Keratinocyte (primary cell): Measurements from ENCODE around the gene ARNT2. TPM values are rescaled to one million over a fixed set of nuclear protein-coding genes. Genes with fewer than 3 reads are reported as not detected.

ENCODE experiments used
- DNase-seq: peaks from one replicate; pipeline ENCODE4 v3.0.0-alpha.2; 2011; ENCODE audit warnings: low read depth, missing footprints, low spot score
- FAIRE-seq: peaks from 2 replicates; lab custom pipeline; 2011; peaks lifted over from hg19 to GRCh38; lab: Jason Lieb, UNC
- H2AFZ ChIP-seq: 2 replicates; pipeline ENCODE4 v1.6.0; 2012; ENCODE audit warnings: low read length, control low read depth, inconsistent platforms; ENCODE audit not compliant: control insufficient read depth
- H3K27ac ChIP-seq: 2 replicates; pipeline ENCODE4 v1.5.1; 2011; ENCODE audit warnings: low read length; ENCODE audit not compliant: control insufficient read depth, insufficient read depth
- H3K27me3 ChIP-seq: 3 replicates; pipeline ENCODE4 v1.6.0; 2011; ENCODE audit warnings: low read length; ENCODE audit not compliant: control insufficient read depth, insufficient read depth; ENCODE audit errors: extremely low read depth
- H3K36me3 ChIP-seq, 2 experiments: 2 replicates in 1 of 2; 3 replicates in 1 of 2; pipeline ENCODE4 v1.5.1; 2011; ENCODE audit warnings: low read length in 2 of 2, mild to moderate bottlenecking in 1 of 2; ENCODE audit not compliant: control insufficient read depth in 2 of 2, insufficient read depth in 2 of 2; ENCODE audit errors: extremely low read depth in 1 of 2
- H3K4me1 ChIP-seq: 3 replicates; pipeline ENCODE4 v1.5.1; 2011; ENCODE audit warnings: low read length; ENCODE audit not compliant: control insufficient read depth, insufficient read depth; ENCODE audit errors: extremely low read depth
- H3K4me2 ChIP-seq: 3 replicates; pipeline ENCODE4 v1.6.0; 2011; ENCODE audit warnings: low read depth, low read length; ENCODE audit not compliant: control insufficient read depth, insufficient read depth; ENCODE audit errors: extremely low read depth
- H3K4me3 ChIP-seq, 3 experiments: fragments of 200-600 bp in 1 of 3; sonication (generic) in 1 of 3; 2 replicates in 2 of 3; 3 replicates in 1 of 3; pipeline ENCODE4 v1.5.1; 2011 to 2016; ENCODE audit warnings: low read length in 3 of 3, mild to moderate bottlenecking in 3 of 3, control low read depth in 2 of 3, inconsistent platforms in 1 of 3, low read depth in 1 of 3, mixed read lengths in 1 of 3, mixed run types in 1 of 3, moderate library complexity in 1 of 3; ENCODE audit not compliant: control insufficient read depth in 2 of 3, insufficient read depth in 2 of 3; ENCODE audit errors: extremely low read depth in 1 of 3
- H3K79me2 ChIP-seq: 2 replicates; pipeline ENCODE4 v1.6.0; 2012; ENCODE audit warnings: low read length; ENCODE audit not compliant: control insufficient read depth, insufficient read depth
- H3K9ac ChIP-seq: 3 replicates; pipeline ENCODE4 v1.6.0; 2011; ENCODE audit warnings: low read length; ENCODE audit not compliant: control insufficient read depth, insufficient read depth; ENCODE audit errors: extremely low read depth
- H3K9me1 ChIP-seq: 3 replicates; pipeline ENCODE4 v1.6.0; 2011; ENCODE audit warnings: low read length; ENCODE audit not compliant: control insufficient read depth, insufficient read depth; ENCODE audit errors: extremely low read depth
- H3K9me3 ChIP-seq: 2 replicates; pipeline ENCODE4 v1.5.1; 2012; ENCODE audit warnings: low read depth, low read length; ENCODE audit not compliant: control insufficient read depth
- H4K20me1 ChIP-seq: 3 replicates; pipeline ENCODE4 v1.6.0; 2011; ENCODE audit warnings: low read length; ENCODE audit not compliant: control insufficient read depth, insufficient read depth; ENCODE audit errors: extremely low read depth
- EZH2 ChIP-seq: IDR thresholded peaks from one replicate; pipeline ENCODE4 v1.6.1; 2012; ENCODE audit warnings: inconsistent platforms, mild to moderate bottlenecking, low read length, moderate library complexity
- dilution Hi-C: fragments of 300-500 bp; cut with MboI; formaldehyde crosslinking; loops from one replicate; pipeline ENCODE4 v1.7.0; 2020; ENCODE audit warnings: low sequenced_read_pairs; ENCODE audit not compliant: extremely low pct_ligation_motif_present
- polyA plus RNA-seq, 5 experiments: library from polyadenylated mRNA; depleted of rRNA in 3 of 5; stranded (reverse) in 3 of 5; stranded (forward) in 1 of 5; unstranded in 1 of 5; fragments of >200 nt; gene quantifications; 1 replicate in 1 of 5; 2 replicates in 3 of 5; 3 replicates in 1 of 5; pipeline versions ENCODE4 v1.2.1 to v1.2.3, GENCODE V29; 2011 to 2012; ENCODE audit warnings: missing spikeins in 2 of 5, low read depth in 1 of 5, low replicate concordance in 1 of 5
- TF ChIP-seq, protein P1 (sequence below), 3 experiments: IDR thresholded peaks in 1 of 3; conservative IDR thresholded peaks in 1 of 3; optimal IDR thresholded peaks in 1 of 3; 2 replicates in 2 of 3; 3 replicates in 1 of 3; pipeline versions ENCODE3 to v1.5.1; 2011; ENCODE audit warnings: low read length in 3 of 3, mild to moderate bottlenecking in 3 of 3, moderate library complexity in 2 of 3, control low read depth in 1 of 3, inconsistent platforms in 1 of 3; ENCODE audit not compliant: insufficient read depth in 2 of 3; ENCODE audit errors: extremely low read depth in 1 of 3

Gene ARNT2
- polyA plus RNA-seq, 1 donor (not counting 4 experiments of a cell fraction or from before 2014, with no cell fraction given): 0.16 TPM

DNA sequence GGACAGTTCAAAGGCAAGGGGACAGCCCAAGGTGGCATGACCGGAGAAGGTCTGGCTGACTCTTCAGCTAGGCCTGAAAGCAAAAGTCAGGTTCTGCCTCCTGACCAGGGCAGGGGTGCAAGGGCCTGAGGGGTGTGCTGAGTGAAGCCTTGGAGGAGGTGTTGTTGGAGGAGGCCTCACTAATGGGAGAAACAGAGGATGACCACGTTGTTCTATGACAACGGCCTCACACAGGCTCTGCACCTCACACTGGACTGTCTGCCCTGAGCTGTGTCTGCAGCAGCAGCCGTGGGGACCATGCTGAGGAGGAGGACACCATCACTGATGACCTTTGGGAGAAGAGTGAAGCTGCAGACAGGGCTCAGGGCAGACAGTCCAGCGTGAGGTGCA lies 174.0 kb downstream of the ARNT2 start:
- Histone ChIP-seq H3K9me3 (no peaks in the 10 kb centered on the region), H3K79me2 (no peaks in the 10 kb centered on the region), H3K27me3 (no peaks in the 10 kb centered on the region), H3K27ac (no peak overlapping the region), H3K36me3 (no peaks in the 10 kb centered on the region), H3K4me3 (no peak overlapping the region), H3K9ac (no peak overlapping the region), H3K4me1 (peaks cover 38% of the 10 kb centered on the region), H3K9me1 (no peaks in the 10 kb centered on the region), H3K4me2 (no peak overlapping the region), H2AFZ (no peak overlapping the region), H4K20me1 (no peaks in the 10 kb centered on the region)
- DNase-seq (no peak), FAIRE-seq (no peak)
- dilution Hi-C loops: loop anchor here (25.0 kb wide), 1 partner anchor 109 kb away; the partner anchor contains the start of gene ABHD17C
- TF ChIP-seq, protein P1, sequence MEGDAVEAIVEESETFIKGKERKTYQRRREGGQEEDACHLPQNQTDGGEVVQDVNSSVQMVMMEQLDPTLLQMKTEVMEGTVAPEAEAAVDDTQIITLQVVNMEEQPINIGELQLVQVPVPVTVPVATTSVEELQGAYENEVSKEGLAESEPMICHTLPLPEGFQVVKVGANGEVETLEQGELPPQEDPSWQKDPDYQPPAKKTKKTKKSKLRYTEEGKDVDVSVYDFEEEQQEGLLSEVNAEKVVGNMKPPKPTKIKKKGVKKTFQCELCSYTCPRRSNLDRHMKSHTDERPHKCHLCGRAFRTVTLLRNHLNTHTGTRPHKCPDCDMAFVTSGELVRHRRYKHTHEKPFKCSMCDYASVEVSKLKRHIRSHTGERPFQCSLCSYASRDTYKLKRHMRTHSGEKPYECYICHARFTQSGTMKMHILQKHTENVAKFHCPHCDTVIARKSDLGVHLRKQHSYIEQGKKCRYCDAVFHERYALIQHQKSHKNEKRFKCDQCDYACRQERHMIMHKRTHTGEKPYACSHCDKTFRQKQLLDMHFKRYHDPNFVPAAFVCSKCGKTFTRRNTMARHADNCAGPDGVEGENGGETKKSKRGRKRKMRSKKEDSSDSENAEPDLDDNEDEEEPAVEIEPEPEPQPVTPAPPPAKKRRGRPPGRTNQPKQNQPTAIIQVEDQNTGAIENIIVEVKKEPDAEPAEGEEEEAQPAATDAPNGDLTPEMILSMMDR (optimal IDR thresholded peaks at IDR 0.05 in 1 of 3, IDR thresholded peaks at IDR 0.05 in 1 of 3, conservative IDR thresholded peaks at IDR 0.05 in 1 of 3; ENCODE audit: extremely low read depth in 1 of 3, insufficient read depth in 2 of 3, low read length in 3 of 3): no peak
- no peak for TF ChIP-seq EZH2

DNA sequence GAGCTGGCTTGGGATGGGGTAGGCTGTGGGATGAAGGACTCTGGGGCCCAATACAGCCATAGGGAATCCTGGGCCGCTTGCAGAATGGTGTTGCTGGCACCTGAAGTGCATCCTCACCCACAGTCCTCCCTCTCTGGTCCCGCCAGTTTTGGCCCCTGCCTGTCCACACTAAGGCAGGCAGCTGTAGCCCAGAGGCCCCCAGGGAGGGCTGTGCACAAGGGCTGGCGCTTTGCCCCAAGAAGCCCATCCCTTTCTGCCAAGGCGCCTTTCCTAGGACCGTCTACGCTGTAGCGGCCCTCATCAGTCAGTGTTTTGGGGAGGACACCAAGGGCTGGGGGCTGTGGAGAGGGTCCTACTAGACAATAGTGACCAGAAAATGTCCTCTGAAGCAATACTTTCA lies 174.7 kb downstream of the ARNT2 start:
- Histone ChIP-seq H2AFZ (no peak overlapping the region), H3K4me1 (peaks cover 38% of the 10 kb centered on the region), H3K27me3 (no peaks in the 10 kb centered on the region), H3K4me3 (no peak overlapping the region), H3K9me3 (no peaks in the 10 kb centered on the region), H3K79me2 (no peaks in the 10 kb centered on the region), H3K9me1 (no peaks in the 10 kb centered on the region), H3K4me2 (no peak overlapping the region), H3K9ac (no peak overlapping the region), H3K36me3 (no peaks in the 10 kb centered on the region), H4K20me1 (no peaks in the 10 kb centered on the region), H3K27ac (peak overlapping the region; percentile 94)
- DNase-seq: no peak
- no peak for FAIRE-seq
- dilution Hi-C loops: loop anchor here (25.0 kb wide), 1 partner anchor 108 kb away; the partner anchor contains the start of gene ABHD17C
- TF ChIP-seq EZH2: no peak
- TF ChIP-seq, protein P1 (optimal IDR thresholded peaks at IDR 0.05 in 1 of 3, IDR thresholded peaks at IDR 0.05 in 1 of 3, conservative IDR thresholded peaks at IDR 0.05 in 1 of 3; ENCODE audit: extremely low read depth in 1 of 3, insufficient read depth in 2 of 3, low read length in 3 of 3): no peak
